Measurements from ENCODE around the gene CDCP1. TPM values are rescaled to one million over a fixed set of nuclear protein-coding genes. Genes with fewer than 3 reads are reported as not detected.

Gene CDCP1
- total RNA-seq, 2 donors from 2014 or later: 8.9 to 13.1 TPM

- no peak overlapping the region for H3K27ac ChIP-seq (ENCODE audit: low read depth, low read length)
- TF ChIP-seq CTCF (conservative IDR thresholded peaks at IDR 0.05): no peak
- no peaks in the 10 kb centered on the region for H3K36me3 ChIP-seq (ENCODE audit: control insufficient read depth, insufficient read depth, low read length)
- H3K27me3 Mint-ChIP-seq (ENCODE audit: insufficient read depth): no peaks in the 10 kb centered on the region
- 48 to 100% methylated on average over 1 to 2 of the region's 2 CpGs for WGBS, 2 experiments (ENCODE audit: insufficient coverage in 1 of 2, insufficient read length in 1 of 2)
- no peaks in the 10 kb centered on the region for H3K9me3 Mint-ChIP-seq
- H3K4me1 ChIP-seq (ENCODE audit: control insufficient read depth, insufficient read depth, low read length): no peaks in the 10 kb centered on the region
- no peak overlapping the region for H3K4me3 ChIP-seq (ENCODE audit: low read length)
- no peaks in the 10 kb centered on the region for H3K4me1 Mint-ChIP-seq
- no peak overlapping the region for H3K9ac ChIP-seq (ENCODE audit: extremely low read depth, low read length, poor library complexity, severe bottlenecking)
- H3K27ac Mint-ChIP-seq: no peak overlapping the region
- H3K4me3 Mint-ChIP-seq: no peak overlapping the region
- H3K27me3 ChIP-seq (ENCODE audit: control insufficient read depth, insufficient read depth, low read length, poor library complexity, severe bottlenecking): no peaks in the 10 kb centered on the region
- no peaks in the 10 kb centered on the region for H3K36me3 Mint-ChIP-seq (ENCODE audit: low read depth)
- no peak for DNase-seq
- no peaks in the 10 kb centered on the region for H3K9me3 ChIP-seq (ENCODE audit: control insufficient read depth, low read length)
Observed at GRCh38 chr3:45124956-45125355, 21.2 kb downstream of the CDCP1 start.

- Histone ChIP-seq H3K27ac (ENCODE audit: low read depth, low read length) (no peak overlapping the region), H3K4me3 (ENCODE audit: low read length) (no peak overlapping the region), H3K27me3 (ENCODE audit: control insufficient read depth, insufficient read depth, low read length, poor library complexity, severe bottlenecking) (no peaks in the 10 kb centered on the region), H3K9ac (ENCODE audit: extremely low read depth, low read length, poor library complexity, severe bottlenecking) (no peak overlapping the region), H3K9me3 (ENCODE audit: control insufficient read depth, low read length) (no peaks in the 10 kb centered on the region), H3K4me1 (ENCODE audit: control insufficient read depth, insufficient read depth, low read length) (no peaks in the 10 kb centered on the region), H3K36me3 (ENCODE audit: control insufficient read depth, insufficient read depth, low read length) (no peaks in the 10 kb centered on the region)
- Mint-ChIP-seq H3K36me3 (ENCODE audit: low read depth) (no peaks in the 10 kb centered on the region), H3K4me3 (no peak overlapping the region), H3K9me3 (no peaks in the 10 kb centered on the region), H3K4me1 (peaks cover under 1% of the 10 kb centered on the region), H3K27ac (no peak overlapping the region), H3K27me3 (ENCODE audit: insufficient read depth) (no peaks in the 10 kb centered on the region)
- whole genome bisulfite sequencing, 2 experiments (ENCODE audit: insufficient coverage in 1 of 2, insufficient read length in 1 of 2): 92 to 100% methylated on average over 2 to 3 of the region's 3 CpGs
- no peak for DNase-seq
- TF ChIP-seq CTCF (conservative IDR thresholded peaks at IDR 0.05): no peak
Observed at GRCh38 chr3:45124352-45124751, 21.8 kb downstream of the CDCP1 start.

GRCh38 chr3:45123581-45124269 lies 22.5 kb downstream of the CDCP1 start:
- no peak overlapping the region for H3K27ac Mint-ChIP-seq

More at GRCh38 chr3:45123581-45124269, 22.5 kb downstream of the CDCP1 start:
- Mint-ChIP-seq H3K27me3 (ENCODE audit: insufficient read depth) (no peaks in the 10 kb centered on the region), H3K9me3 (no peaks in the 10 kb centered on the region), H3K4me3 (no peak overlapping the region), H3K36me3 (ENCODE audit: low read depth) (no peaks in the 10 kb centered on the region), H3K4me1 (peaks cover 2% of the 10 kb centered on the region)
- H3K27me3 ChIP-seq (ENCODE audit: control insufficient read depth, insufficient read depth, low read length, poor library complexity, severe bottlenecking): no peaks in the 10 kb centered on the region
- no peak for DNase-seq
- no peaks in the 10 kb centered on the region for H3K4me1 ChIP-seq (ENCODE audit: control insufficient read depth, insufficient read depth, low read length)
- H3K36me3 ChIP-seq (ENCODE audit: control insufficient read depth, insufficient read depth, low read length): no peaks in the 10 kb centered on the region
- no peak for TF ChIP-seq CTCF (conservative IDR thresholded peaks at IDR 0.05)
- WGBS, 2 experiments (ENCODE audit: insufficient coverage in 1 of 2, insufficient read length in 1 of 2): 78 to 79% methylated on average over 3 of the region's 3 CpGs
- H3K4me3 ChIP-seq (ENCODE audit: low read length): no peak overlapping the region
- H3K9me3 ChIP-seq (ENCODE audit: control insufficient read depth, low read length): no peaks in the 10 kb centered on the region
- no peak overlapping the region for H3K9ac ChIP-seq (ENCODE audit: extremely low read depth, low read length, poor library complexity, severe bottlenecking)
- H3K27ac ChIP-seq (ENCODE audit: low read depth, low read length): no peak overlapping the region

All from endodermal cell (in vitro differentiated cells).